Endothelial cell of umbilical vein (primary cell): ENCODE results near the gene CTSE. TPM values are rescaled to one million over a fixed set of nuclear protein-coding genes. Genes with fewer than 3 reads are reported as not detected.

Experiments
- BruUV-seq: library from RNA; stranded (reverse); fragments of 400-500 nt; replicated peaks from 2 replicates; lab custom pipeline; 2021; lab: Mats Ljungman, UMichigan
- CTCF ChIA-PET: fragments of 300-600, 350-600 bp; sonication (Branson Sonifier 250); formaldehyde crosslinking; loops from one replicate; lab custom pipeline; 2021; ENCODE audit warnings: antibody characterized with exemption, inconsistent platforms; lab: Charles Lee
- POLR2A ChIA-PET: fragments of 300-600, 350-600 bp; sonication (Branson Sonifier 250); formaldehyde crosslinking; loops from one replicate; lab custom pipeline; 2021; ENCODE audit warnings: antibody characterized with exemption, inconsistent platforms; lab: Charles Lee
- DNase-seq: peaks from one replicate; pipeline ENCODE4 v3.0.0-alpha.2; 2011; ENCODE audit warnings: low read depth, low spot score
- FAIRE-seq: peaks from 2 replicates; lab custom pipeline; 2011; peaks lifted over from hg19 to GRCh38; lab: Jason Lieb, UNC
- H2AFZ ChIP-seq: 2 replicates; pipeline ENCODE4 v1.6.0; 2012; ENCODE audit warnings: low read depth, low read length, control low read depth, inconsistent platforms
- H3K27ac ChIP-seq: 2 replicates; pipeline ENCODE4 v1.5.1; 2011; ENCODE audit warnings: low read depth, mild to moderate bottlenecking, control low read depth, low read length, moderate library complexity; ENCODE audit not compliant: insufficient read depth
- H3K27me3 ChIP-seq, 2 experiments: 2 replicates each; pipeline versions ENCODE4 v1.6.0 to v1.6.1; 2011; ENCODE audit warnings: low read length in 2 of 2, mixed read lengths in 1 of 2; ENCODE audit not compliant: control insufficient read depth in 2 of 2, insufficient read depth in 2 of 2
- H3K36me3 ChIP-seq, 2 experiments: 2 replicates in 1 of 2; 3 replicates in 1 of 2; pipeline ENCODE4 v1.5.1; 2011; ENCODE audit warnings: low read length in 2 of 2, mild to moderate bottlenecking in 1 of 2, moderate library complexity in 1 of 2; ENCODE audit not compliant: control insufficient read depth in 2 of 2, insufficient read depth in 2 of 2; ENCODE audit errors: extremely low read depth in 1 of 2
- H3K4me1 ChIP-seq: 3 replicates; pipeline ENCODE4 v1.5.1; 2011; ENCODE audit warnings: mild to moderate bottlenecking, low read length; ENCODE audit not compliant: control insufficient read depth, insufficient read depth; ENCODE audit errors: extremely low read depth
- H3K4me2 ChIP-seq: 2 replicates; pipeline ENCODE4 v1.6.1; 2011; ENCODE audit warnings: low read length, control low read depth, mixed read lengths; ENCODE audit not compliant: insufficient read depth
- H3K4me3 ChIP-seq, 3 experiments: fragments of 200-600 bp in 1 of 3; sonication (generic), shearing (Covaris generic) in 1 of 3; replicated peaks in 1 of 3; 2 replicates each; pipeline ENCODE4 v1.5.1; 2011 to 2016; ENCODE audit warnings: control low read depth in 3 of 3, low read length in 3 of 3, mild to moderate bottlenecking in 2 of 3, inconsistent platforms in 1 of 3, low read depth in 1 of 3, moderate library complexity in 1 of 3; ENCODE audit not compliant: insufficient read depth in 1 of 3
- H3K79me2 ChIP-seq: 2 replicates; pipeline ENCODE4 v1.6.0; 2012; ENCODE audit warnings: low read length, inconsistent platforms; ENCODE audit not compliant: control insufficient read depth, insufficient read depth
- H3K9ac ChIP-seq: replicated peaks from 2 replicates; pipeline ENCODE3; 2011; ENCODE audit warnings: low read length, control low read depth; ENCODE audit not compliant: insufficient read depth; ENCODE audit errors: extremely low read depth
- H3K9me1 ChIP-seq: replicated peaks from 3 replicates; pipeline ENCODE4 v1.6.0; 2011; ENCODE audit warnings: mild to moderate bottlenecking, low read length; ENCODE audit not compliant: control insufficient read depth, insufficient read depth; ENCODE audit errors: extremely low read depth
- H3K9me3 ChIP-seq: replicated peaks from 2 replicates; pipeline ENCODE4 v1.5.1; 2012; ENCODE audit warnings: low read length, inconsistent platforms; ENCODE audit not compliant: control insufficient read depth, insufficient read depth
- H4K20me1 ChIP-seq: replicated peaks from 2 replicates; pipeline ENCODE3; 2011; ENCODE audit warnings: mild to moderate bottlenecking, low read length; ENCODE audit not compliant: control insufficient read depth, insufficient read depth; ENCODE audit errors: extremely low read depth
- EZH2 ChIP-seq: IDR thresholded peaks from 2 replicates; pipeline ENCODE4 v1.6.1; 2012; ENCODE audit warnings: borderline replicate concordance, low read depth, mild to moderate bottlenecking, moderate library complexity, low read length, inconsistent platforms; ENCODE audit not compliant: severe bottlenecking
- FOS ChIP-seq: IDR thresholded peaks from 2 replicates; pipeline ENCODE4 v1.6.1; 2011; ENCODE audit warnings: mild to moderate bottlenecking, low read length, moderate library complexity, borderline replicate concordance; ENCODE audit not compliant: insufficient read depth
- GATA2 ChIP-seq: IDR thresholded peaks from 2 replicates; pipeline ENCODE4 v1.7.0; 2011; ENCODE audit warnings: low read depth, mild to moderate bottlenecking, moderate library complexity, mixed read lengths, low read length; ENCODE audit not compliant: insufficient read length, insufficient read depth
- JUN ChIP-seq: IDR thresholded peaks from 2 replicates; pipeline ENCODE4 v1.6.1; 2011; ENCODE audit warnings: borderline replicate concordance, low read depth; ENCODE audit not compliant: insufficient read length, insufficient read depth
- MYC ChIP-seq: IDR thresholded peaks from one replicate; pipeline ENCODE4 v1.6.1; 2011; ENCODE audit warnings: mild to moderate bottlenecking, low read depth, low read length
- POLR2A ChIP-seq: IDR thresholded peaks from 2 replicates; pipeline ENCODE4 v1.6.1; 2012; ENCODE audit warnings: low read depth, mild to moderate bottlenecking, control low read depth, low read length
- POLR2AphosphoS5 ChIP-seq: IDR thresholded peaks from 2 replicates; pipeline ENCODE4 v1.6.1; 2012; ENCODE audit warnings: low read depth, mild to moderate bottlenecking, control low read depth, low read length, moderate library complexity; ENCODE audit not compliant: insufficient read depth
- dilution Hi-C: fragments of 300-500 bp; cut with MboI; formaldehyde crosslinking; loops from one replicate; pipeline ENCODE4 v1.15.0; 2019; ENCODE audit warnings: low sequenced_read_pairs; ENCODE audit not compliant: extremely low pct_ligation_motif_present
- intact Hi-C: fragments of 100-400 bp; cut with micrococcal nuclease; formaldehyde crosslinking; loops from one replicate; pipeline ENCODE4 v1.10.0; 2022
- polyA plus RNA-seq, 4 experiments: library from polyadenylated mRNA; depleted of rRNA in 3 of 4; stranded (reverse) in 3 of 4; unstranded in 1 of 4; fragments of >200 nt; gene quantifications; 2 replicates each; pipeline versions ENCODE4 v1.2.1 to v1.2.3, GENCODE V29; 2011 to 2012; ENCODE audit warnings: missing spikeins in 1 of 4
- total RNA-seq: library from RNA; stranded (reverse); gene quantifications from 2 replicates; pipeline ENCODE4 v1.2.3, GENCODE V29; 2021
- TF ChIP-seq, protein P1 (sequence below): IDR thresholded peaks from 2 replicates; pipeline ENCODE4 v1.6.1; 2011; ENCODE audit not compliant: insufficient read depth, insufficient read length
- TF ChIP-seq, protein P2 (sequence below), 2 donors: IDR thresholded peaks; 1 replicate in 1 of 2; 2 replicates in 1 of 2; pipeline ENCODE4 v1.5.1; 2011; ENCODE audit warnings: low read length in 2 of 2, mild to moderate bottlenecking in 2 of 2, moderate library complexity in 2 of 2, control low read depth in 1 of 2, inconsistent platforms in 1 of 2, low read depth in 1 of 2; ENCODE audit not compliant: insufficient read depth in 1 of 2; ENCODE audit errors: extremely low read depth in 1 of 2

CTSE gene
- total and polyA plus RNA-seq, 2 donors (not counting 3 experiments of a cell fraction or from before 2014, with no cell fraction given) = 0.17 TPM; not detected in 1

DNA sequence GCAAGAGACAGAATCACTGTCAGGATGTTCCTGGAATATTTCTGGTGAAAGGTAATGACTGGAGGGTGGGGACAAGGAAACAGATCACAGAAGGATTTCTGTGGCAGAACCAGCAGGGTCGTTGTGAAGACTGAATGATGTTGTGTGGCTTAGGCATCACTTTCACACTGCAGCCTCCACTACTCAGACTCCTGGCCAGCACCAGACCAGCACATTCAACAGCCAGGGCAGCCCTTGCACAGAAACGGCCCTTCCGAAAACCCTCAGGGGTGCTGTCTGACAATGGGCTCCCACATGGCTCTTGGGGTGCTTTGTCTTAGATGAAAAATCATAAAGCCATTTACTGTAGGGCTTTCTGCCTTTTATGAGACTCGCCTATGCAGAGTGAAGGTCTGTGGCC is 16.7 kb downstream of the CTSE start:
- dilution Hi-C loops (no loop called here), intact Hi-C loops (no loop called here)
- Histone ChIP-seq H4K20me1 (no peaks in the 10 kb centered on the region), H2AFZ (no peak overlapping the region), H3K9me3 (no peaks in the 10 kb centered on the region), H3K27ac (no peak overlapping the region), H3K4me3 (no peak overlapping the region), H3K4me2 (no peak overlapping the region), H3K4me1 (no peaks in the 10 kb centered on the region), H3K79me2 (no peaks in the 10 kb centered on the region), H3K27me3 (peaks cover 0 to 1% of the 10 kb centered on the region in 2 experiments), H3K9me1 (no peaks in the 10 kb centered on the region), H3K9ac (no peak overlapping the region), H3K36me3 (no peaks in the 10 kb centered on the region)
- DNase-seq = no peak
- no TSS peak for BruUV-seq
- FAIRE-seq = no peak
- ChIA-PET POLR2A (no interaction called here), CTCF (interaction anchor here (1.1 kb wide), 1 partner anchor 14 kb away, joined by 3 read pairs; no protein-coding TSS in a partner anchor)
- TF ChIP-seq, protein P1, sequence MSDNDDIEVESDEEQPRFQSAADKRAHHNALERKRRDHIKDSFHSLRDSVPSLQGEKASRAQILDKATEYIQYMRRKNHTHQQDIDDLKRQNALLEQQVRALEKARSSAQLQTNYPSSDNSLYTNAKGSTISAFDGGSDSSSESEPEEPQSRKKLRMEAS = no peak
- TF ChIP-seq POLR2A (no peak), JUN (no peak), FOS (no peak), GATA2 (no peak), POLR2AphosphoS5 (no peak), EZH2 (no peak), MYC (no peak)
- TF ChIP-seq, protein P2, sequence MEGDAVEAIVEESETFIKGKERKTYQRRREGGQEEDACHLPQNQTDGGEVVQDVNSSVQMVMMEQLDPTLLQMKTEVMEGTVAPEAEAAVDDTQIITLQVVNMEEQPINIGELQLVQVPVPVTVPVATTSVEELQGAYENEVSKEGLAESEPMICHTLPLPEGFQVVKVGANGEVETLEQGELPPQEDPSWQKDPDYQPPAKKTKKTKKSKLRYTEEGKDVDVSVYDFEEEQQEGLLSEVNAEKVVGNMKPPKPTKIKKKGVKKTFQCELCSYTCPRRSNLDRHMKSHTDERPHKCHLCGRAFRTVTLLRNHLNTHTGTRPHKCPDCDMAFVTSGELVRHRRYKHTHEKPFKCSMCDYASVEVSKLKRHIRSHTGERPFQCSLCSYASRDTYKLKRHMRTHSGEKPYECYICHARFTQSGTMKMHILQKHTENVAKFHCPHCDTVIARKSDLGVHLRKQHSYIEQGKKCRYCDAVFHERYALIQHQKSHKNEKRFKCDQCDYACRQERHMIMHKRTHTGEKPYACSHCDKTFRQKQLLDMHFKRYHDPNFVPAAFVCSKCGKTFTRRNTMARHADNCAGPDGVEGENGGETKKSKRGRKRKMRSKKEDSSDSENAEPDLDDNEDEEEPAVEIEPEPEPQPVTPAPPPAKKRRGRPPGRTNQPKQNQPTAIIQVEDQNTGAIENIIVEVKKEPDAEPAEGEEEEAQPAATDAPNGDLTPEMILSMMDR (IDR thresholded peaks at IDR 0.05; ENCODE audit: extremely low read depth in 1 of 2, insufficient read depth in 1 of 2, low read depth in 1 of 2, low read length in 2 of 2) = no peak
